ENCODE results near the gene EXOG.
"Not testable (repeated sequence)": the region's sequence is repeated elsewhere in the genome, so short reads cannot be mapped to it uniquely, and the experiment has no call there.

Gene EXOG

GRCh38 chr3:38560996-38561717 lies 65.0 kb downstream of the EXOG start:
- in situ Hi-C loops (cut with MboI; ENCODE audit: low sequenced_read_pairs) = no loop called here

- in situ Hi-C loops (cut with MboI; ENCODE audit: low sequenced_read_pairs) = no loop called here
Measured at GRCh38 chr3:38561746-38562466, 65.8 kb downstream of the EXOG start.

- in situ Hi-C loops (cut with MboI; ENCODE audit: low sequenced_read_pairs) = no loop called here
Measured at GRCh38 chr3:38562467-38562925, 66.4 kb downstream of the EXOG start.

GRCh38 chr3:38563070-38563885 lies 67.1 kb downstream of the EXOG start:
- in situ Hi-C loops (cut with MboI; ENCODE audit: low sequenced_read_pairs) = no loop called here

- in situ Hi-C loops (cut with MboI; ENCODE audit: low sequenced_read_pairs) = no loop called here
Measured at GRCh38 chr3:38563886-38564270, 67.7 kb downstream of the EXOG start.

- in situ Hi-C loops (cut with MboI; ENCODE audit: low sequenced_read_pairs) = no loop called here
Measured at GRCh38 chr3:38564631-38565338, 68.6 kb downstream of the EXOG start.

GRCh38 chr3:38565339-38566214 lies 69.4 kb downstream of the EXOG start:
- in situ Hi-C loops (cut with MboI; ENCODE audit: low sequenced_read_pairs) = no loop called here

GRCh38 chr3:38566215-38566528 lies 70.0 kb downstream of the EXOG start:
- in situ Hi-C loops (cut with MboI; ENCODE audit: low sequenced_read_pairs) = no loop called here

- in situ Hi-C loops (cut with MboI; ENCODE audit: low sequenced_read_pairs) = not testable (repeated sequence)
Measured at GRCh38 chr3:38566794-38567193, 70.7 kb downstream of the EXOG start.

- in situ Hi-C loops (cut with MboI; ENCODE audit: low sequenced_read_pairs) = no loop called here
Measured at GRCh38 chr3:38567498-38567897, 71.4 kb downstream of the EXOG start.

- in situ Hi-C loops (cut with MboI; ENCODE audit: low sequenced_read_pairs) = no loop called here
Measured at GRCh38 chr3:38573111-38573510, 77.0 kb downstream of the EXOG start.

- in situ Hi-C loops (cut with MboI; ENCODE audit: low sequenced_read_pairs) = no loop called here
Measured at GRCh38 chr3:38573556-38573955, 77.4 kb downstream of the EXOG start.

GRCh38 chr3:38574411-38575278 lies 78.5 kb downstream of the EXOG start:
- in situ Hi-C loops (cut with MboI; ENCODE audit: low sequenced_read_pairs) = no loop called here

GRCh38 chr3:38575279-38575843 lies 79.2 kb downstream of the EXOG start:
- in situ Hi-C loops (cut with MboI; ENCODE audit: low sequenced_read_pairs) = no loop called here
